ENCODE measurements around the gene HNRNPH3. TPM values are rescaled to one million over a fixed set of nuclear protein-coding genes. Genes with fewer than 3 reads are reported as not detected.
A peak's percentile ranks its signal among the peaks of the same experiment; 100 is the strongest.
"Not testable (repeated sequence)": the region's sequence is repeated elsewhere in the genome, so short reads cannot be mapped to it uniquely, and the experiment has no call there.

The HNRNPH3 gene
- total and polyA plus RNA-seq, 4 donors = 78.0 to 128 (median 106) TPM

DNA sequence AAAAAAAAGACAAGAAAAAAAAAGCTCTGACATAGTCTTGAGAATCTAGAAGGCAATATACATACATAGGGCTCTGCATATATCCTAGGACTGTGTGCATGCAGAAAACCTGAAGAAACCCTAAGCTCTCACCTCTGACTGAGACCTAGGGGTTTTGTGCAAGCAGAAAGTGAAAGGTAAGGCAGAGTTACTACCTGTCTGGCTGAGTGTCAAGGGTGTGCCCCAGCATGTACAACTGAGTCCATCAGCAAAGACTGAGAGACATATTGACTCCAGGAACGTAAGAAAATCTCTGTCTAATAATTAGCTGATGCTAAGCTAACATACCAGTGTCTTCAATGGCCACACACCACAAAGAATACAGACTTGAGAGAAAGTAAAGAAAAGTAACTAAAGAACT is 16.3 kb upstream of the HNRNPH3 start:
- ATAC-seq (ENCODE audit: insufficient read depth, low FRiP score) = no peak
- TF ChIP-seq, protein P1, sequence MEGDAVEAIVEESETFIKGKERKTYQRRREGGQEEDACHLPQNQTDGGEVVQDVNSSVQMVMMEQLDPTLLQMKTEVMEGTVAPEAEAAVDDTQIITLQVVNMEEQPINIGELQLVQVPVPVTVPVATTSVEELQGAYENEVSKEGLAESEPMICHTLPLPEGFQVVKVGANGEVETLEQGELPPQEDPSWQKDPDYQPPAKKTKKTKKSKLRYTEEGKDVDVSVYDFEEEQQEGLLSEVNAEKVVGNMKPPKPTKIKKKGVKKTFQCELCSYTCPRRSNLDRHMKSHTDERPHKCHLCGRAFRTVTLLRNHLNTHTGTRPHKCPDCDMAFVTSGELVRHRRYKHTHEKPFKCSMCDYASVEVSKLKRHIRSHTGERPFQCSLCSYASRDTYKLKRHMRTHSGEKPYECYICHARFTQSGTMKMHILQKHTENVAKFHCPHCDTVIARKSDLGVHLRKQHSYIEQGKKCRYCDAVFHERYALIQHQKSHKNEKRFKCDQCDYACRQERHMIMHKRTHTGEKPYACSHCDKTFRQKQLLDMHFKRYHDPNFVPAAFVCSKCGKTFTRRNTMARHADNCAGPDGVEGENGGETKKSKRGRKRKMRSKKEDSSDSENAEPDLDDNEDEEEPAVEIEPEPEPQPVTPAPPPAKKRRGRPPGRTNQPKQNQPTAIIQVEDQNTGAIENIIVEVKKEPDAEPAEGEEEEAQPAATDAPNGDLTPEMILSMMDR (IDR thresholded peaks at IDR 0.05; ENCODE audit: control extremely low read depth, extremely low read depth) = no peak
- no peaks in the 10 kb centered on the region for H3K36me3 ChIP-seq (ENCODE audit: control insufficient read depth in 4 of 4, insufficient read depth in 4 of 4, low read length in 4 of 4)
- H3K9me3 ChIP-seq (ENCODE audit: control insufficient read depth in 4 of 4, insufficient read depth in 3 of 4, low read length in 3 of 4) = peaks cover 0 to 5% (median 3%) of the 10 kb centered on the region in 4 donors
- no peak for DNase-seq
- no peaks in the 10 kb centered on the region for H3K4me1 ChIP-seq (ENCODE audit: control insufficient read depth in 5 of 5, insufficient read depth in 5 of 5, low read length in 5 of 5)
- no peak overlapping the region for H3K27ac ChIP-seq (ENCODE audit: low read depth in 1 of 2, low read length in 1 of 2)
- H3K27me3 ChIP-seq (ENCODE audit: control insufficient read depth in 3 of 3, insufficient read depth in 3 of 3, low read length in 2 of 3) = no peaks in the 10 kb centered on the region
- H3K9ac ChIP-seq (ENCODE audit: insufficient read depth in 1 of 2, low read length in 2 of 2) = no peak overlapping the region
- WGBS, 2 donors = 86 to 88% methylated on average over 1 of the region's 1 CpG
- H3K4me3 ChIP-seq = no peak overlapping the region

DNA sequence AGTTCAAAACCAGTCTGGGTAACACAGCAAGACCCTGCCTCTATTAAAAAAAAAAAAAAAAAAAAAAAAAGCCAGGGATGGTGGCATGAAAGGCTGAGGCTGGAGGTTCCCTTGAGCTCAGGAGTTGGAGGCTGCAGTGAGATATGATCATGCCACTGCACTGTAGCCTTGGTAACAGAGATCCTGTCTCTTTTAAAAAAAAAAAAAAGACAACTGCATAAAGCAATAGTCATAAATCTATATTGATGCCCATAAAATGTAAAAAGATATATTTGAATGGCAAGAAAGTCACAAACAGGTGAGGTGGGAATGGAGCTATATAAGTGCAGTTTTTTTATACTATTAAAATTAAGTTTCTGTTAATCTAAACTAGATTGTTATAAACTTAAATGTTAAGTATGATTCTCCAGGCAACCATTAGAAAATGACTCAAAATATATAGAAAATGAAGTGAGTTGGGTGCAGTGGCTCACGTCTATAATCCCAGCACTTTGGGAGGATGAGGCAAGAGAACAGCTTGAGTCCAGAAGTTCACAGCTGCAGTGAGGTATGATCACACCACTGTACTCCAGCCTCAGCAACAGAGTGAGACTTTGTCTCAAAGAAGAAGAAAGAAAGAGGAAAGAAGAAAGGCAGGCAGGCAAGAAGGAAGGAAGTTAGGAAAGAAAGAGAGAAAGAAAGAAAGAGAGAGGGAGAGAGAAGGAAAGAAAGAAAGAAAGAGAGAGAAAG is 13.4 kb upstream of the HNRNPH3 start:
- H3K27me3 ChIP-seq (ENCODE audit: control insufficient read depth in 3 of 3, insufficient read depth in 3 of 3, low read length in 2 of 3) = no peaks in the 10 kb centered on the region
- peaks cover 0 to 5% (median 3%) of the 10 kb centered on the region in 4 donors for H3K9me3 ChIP-seq (ENCODE audit: control insufficient read depth in 4 of 4, insufficient read depth in 3 of 4, low read length in 3 of 4)
- ATAC-seq (ENCODE audit: insufficient read depth, low FRiP score) = no peak
- no peaks in the 10 kb centered on the region for H3K4me1 ChIP-seq (ENCODE audit: control insufficient read depth in 5 of 5, insufficient read depth in 5 of 5, low read length in 5 of 5)
- 71 to 82% methylated on average over 1 of the region's 1 CpG for WGBS, 2 donors
- H3K9ac ChIP-seq (ENCODE audit: insufficient read depth in 1 of 2, low read length in 2 of 2) = no peak overlapping the region
- no peaks in the 10 kb centered on the region for H3K36me3 ChIP-seq (ENCODE audit: control insufficient read depth in 4 of 4, insufficient read depth in 4 of 4, low read length in 4 of 4)
- no peak overlapping the region for H3K27ac ChIP-seq (ENCODE audit: low read depth in 1 of 2, low read length in 1 of 2)
- no peak for DNase-seq
- H3K4me3 ChIP-seq = no peak overlapping the region
- TF ChIP-seq, protein P1 (IDR thresholded peaks at IDR 0.05; ENCODE audit: control extremely low read depth, extremely low read depth) = no peak

DNA sequence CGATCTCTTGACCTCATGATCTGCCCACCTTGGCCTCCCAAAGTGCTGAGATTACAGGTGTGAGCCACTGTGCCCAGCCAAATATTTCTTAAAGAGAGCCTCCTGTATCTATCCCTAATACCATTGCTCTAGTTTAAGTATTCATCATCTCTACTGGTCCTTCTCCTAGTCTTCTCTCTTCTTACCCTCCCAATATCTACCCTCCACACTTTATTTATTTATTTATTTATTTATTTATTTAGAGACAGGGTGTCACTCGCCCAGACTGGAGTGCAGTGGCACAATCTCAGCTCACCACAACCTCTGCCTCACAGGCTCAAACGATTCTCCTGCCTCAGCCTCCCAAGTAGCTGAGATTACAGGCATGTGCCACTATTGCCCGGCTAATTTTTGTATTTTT is 7.5 kb upstream of the HNRNPH3 start:
- WGBS, 2 donors = 93% methylated on average over 4 of the region's 4 CpGs
- ATAC-seq (ENCODE audit: insufficient read depth, low FRiP score); H3K36me3 ChIP-seq (ENCODE audit: control insufficient read depth in 4 of 4, insufficient read depth in 4 of 4, low read length in 4 of 4); H3K27ac ChIP-seq (ENCODE audit: low read depth in 1 of 2, low read length in 1 of 2); DNase-seq; H3K9me3 ChIP-seq (ENCODE audit: control insufficient read depth in 4 of 4, insufficient read depth in 3 of 4, low read length in 3 of 4); H3K27me3 ChIP-seq (ENCODE audit: control insufficient read depth in 3 of 3, insufficient read depth in 3 of 3, low read length in 2 of 3); H3K4me3 ChIP-seq; H3K9ac ChIP-seq (ENCODE audit: insufficient read depth in 1 of 2, low read length in 2 of 2): not testable (repeated sequence)
- peaks cover 0 to 18% (median 0%) of the 10 kb centered on the region in 5 donors for H3K4me1 ChIP-seq (ENCODE audit: control insufficient read depth in 5 of 5, insufficient read depth in 5 of 5, low read length in 5 of 5)

DNA sequence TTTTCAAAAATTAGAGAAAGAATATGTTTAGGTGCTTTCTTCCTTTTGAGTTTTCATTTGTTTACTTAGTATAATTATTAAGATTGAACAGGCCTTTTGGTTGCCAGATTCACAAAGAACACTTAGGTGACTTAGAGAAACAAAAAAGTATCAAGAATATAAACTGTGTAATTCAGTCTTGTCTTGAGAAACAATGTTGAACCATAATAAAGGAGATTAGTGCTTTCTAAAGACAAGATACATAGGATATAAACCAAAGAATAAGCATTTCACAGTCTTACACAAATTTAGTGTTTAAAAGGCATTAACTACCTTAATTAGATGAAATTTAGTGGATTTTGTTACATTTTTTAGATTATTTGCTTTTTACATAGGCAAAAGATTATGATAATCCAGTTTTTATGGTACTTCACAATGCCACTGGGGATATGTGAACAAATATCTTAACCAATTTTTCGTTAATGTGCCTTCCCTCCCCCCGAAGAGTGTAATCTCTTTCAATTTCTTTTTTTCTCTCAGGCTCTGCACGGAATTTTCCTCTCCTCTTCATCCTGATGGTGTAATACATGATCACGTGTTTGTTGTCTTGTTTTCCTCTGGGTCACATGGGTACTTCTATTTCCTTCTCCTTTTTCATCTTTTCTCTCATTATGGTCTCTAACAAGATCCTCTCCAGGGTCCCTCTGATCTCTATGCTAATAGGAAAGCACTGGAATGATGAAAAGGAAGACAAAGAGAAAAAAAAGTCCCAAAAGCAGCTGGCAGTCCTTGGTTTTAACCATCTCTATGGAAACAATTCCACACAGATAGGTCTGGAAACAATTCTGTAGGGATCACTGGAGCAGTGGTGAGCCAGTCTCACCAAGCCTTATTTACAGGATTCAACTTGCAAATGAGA is 3.7 kb upstream of the HNRNPH3 start:
- TF ChIP-seq, protein P1 (IDR thresholded peaks at IDR 0.05; ENCODE audit: control extremely low read depth, extremely low read depth) = no peak
- peak overlapping the region in 1 of 2 donors; percentile 30 for H3K9ac ChIP-seq (ENCODE audit: insufficient read depth in 1 of 2, low read length in 2 of 2)
- H3K27ac ChIP-seq (ENCODE audit: low read depth in 1 of 2, low read length in 1 of 2) = no peak overlapping the region
- H3K9me3 ChIP-seq (ENCODE audit: control insufficient read depth in 4 of 4, insufficient read depth in 3 of 4, low read length in 3 of 4) = no peaks in the 10 kb centered on the region
- H3K27me3 ChIP-seq (ENCODE audit: control insufficient read depth in 3 of 3, insufficient read depth in 3 of 3, low read length in 2 of 3) = no peaks in the 10 kb centered on the region
- H3K4me1 ChIP-seq (ENCODE audit: control insufficient read depth in 5 of 5, insufficient read depth in 5 of 5, low read length in 5 of 5) = peaks cover 0 to 27% (median 9%) of the 10 kb centered on the region in 5 donors
- DNase-seq (peak; percentile 19 to 89 (median 88)), ATAC-seq (ENCODE audit: insufficient read depth, low FRiP score) (no peak)
- no peaks in the 10 kb centered on the region for H3K36me3 ChIP-seq (ENCODE audit: control insufficient read depth in 4 of 4, insufficient read depth in 4 of 4, low read length in 4 of 4)
- 8 to 19% methylated on average over 4 of the region's 4 CpGs for WGBS, 2 donors
- no peak overlapping the region for H3K4me3 ChIP-seq
